PC-3 (cell line): Measurements from ENCODE around the gene YKT6.

Experiments
- EZH2 ChIP-seq: fragments of 300-600 bp; sonication (generic); IDR thresholded peaks from one replicate; pipeline ENCODE4 v1.6.1; 2017; ENCODE audit warnings: antibody characterized with exemption, mild to moderate bottlenecking, low read length; ENCODE audit not compliant: unreplicated experiment
- EZH2phosphoT487 ChIP-seq: fragments of 300-600 bp; sonication (generic); IDR thresholded peaks from 2 replicates; pipeline ENCODE4 v1.6.1; 2018; ENCODE audit warnings: mild to moderate bottlenecking, antibody characterized with exemption, low read length, borderline replicate concordance
- TF ChIP-seq, protein P1 (sequence below): fragments of 300-600 bp; sonication (generic); conservative IDR thresholded peaks from 2 replicates; pipeline ENCODE4 v1.5.1; 2017; ENCODE audit warnings: antibody characterized with exemption, low read depth, mild to moderate bottlenecking, low read length

DNA sequence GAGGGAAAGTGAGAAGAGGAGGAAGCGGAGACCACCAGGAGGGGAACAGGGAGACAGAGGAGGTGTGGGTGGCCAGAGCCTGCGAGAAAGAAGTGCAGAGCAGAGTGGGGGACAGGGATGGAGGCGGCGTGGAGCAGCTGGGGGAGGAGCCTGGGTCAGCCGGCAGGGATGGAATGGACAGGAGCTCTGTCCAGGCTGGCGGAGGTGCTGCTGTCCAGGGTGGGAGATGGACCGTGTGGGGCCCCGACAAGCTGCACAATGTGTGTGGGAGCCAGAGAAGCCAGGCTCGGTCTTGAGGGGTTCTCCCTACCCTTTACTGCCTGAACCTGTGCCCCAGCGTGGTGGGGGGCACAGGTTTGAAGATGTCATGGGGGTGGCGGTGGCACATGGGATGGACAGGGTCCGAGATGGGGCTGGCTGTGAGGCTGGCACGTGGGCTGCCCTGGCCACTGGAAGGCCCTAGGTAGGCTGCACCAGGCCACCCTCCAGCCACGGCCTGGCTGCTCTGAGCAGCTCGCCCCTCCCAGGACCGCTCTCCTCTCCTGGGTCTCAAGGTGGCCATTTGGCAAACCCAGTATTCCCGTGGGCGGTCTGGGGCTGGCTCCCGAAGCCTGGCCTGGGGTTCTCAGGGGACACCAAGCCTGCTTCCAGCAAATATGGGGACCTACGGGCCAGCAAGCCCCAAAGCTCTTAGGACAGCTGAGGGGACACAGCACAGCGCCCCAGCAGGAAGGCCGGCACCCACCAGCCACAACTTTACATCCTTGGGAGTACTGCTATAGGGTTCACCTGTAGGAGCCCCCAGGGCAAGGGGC, 32.3 kb downstream of the YKT6 start:
- TF ChIP-seq, protein P1, sequence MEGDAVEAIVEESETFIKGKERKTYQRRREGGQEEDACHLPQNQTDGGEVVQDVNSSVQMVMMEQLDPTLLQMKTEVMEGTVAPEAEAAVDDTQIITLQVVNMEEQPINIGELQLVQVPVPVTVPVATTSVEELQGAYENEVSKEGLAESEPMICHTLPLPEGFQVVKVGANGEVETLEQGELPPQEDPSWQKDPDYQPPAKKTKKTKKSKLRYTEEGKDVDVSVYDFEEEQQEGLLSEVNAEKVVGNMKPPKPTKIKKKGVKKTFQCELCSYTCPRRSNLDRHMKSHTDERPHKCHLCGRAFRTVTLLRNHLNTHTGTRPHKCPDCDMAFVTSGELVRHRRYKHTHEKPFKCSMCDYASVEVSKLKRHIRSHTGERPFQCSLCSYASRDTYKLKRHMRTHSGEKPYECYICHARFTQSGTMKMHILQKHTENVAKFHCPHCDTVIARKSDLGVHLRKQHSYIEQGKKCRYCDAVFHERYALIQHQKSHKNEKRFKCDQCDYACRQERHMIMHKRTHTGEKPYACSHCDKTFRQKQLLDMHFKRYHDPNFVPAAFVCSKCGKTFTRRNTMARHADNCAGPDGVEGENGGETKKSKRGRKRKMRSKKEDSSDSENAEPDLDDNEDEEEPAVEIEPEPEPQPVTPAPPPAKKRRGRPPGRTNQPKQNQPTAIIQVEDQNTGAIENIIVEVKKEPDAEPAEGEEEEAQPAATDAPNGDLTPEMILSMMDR, result no peak
- TF ChIP-seq EZH2 (no peak), EZH2phosphoT487 (no peak)
